Neutrophil (primary cell): ENCODE measurements around the gene ADH5.
A peak's percentile ranks its signal among the peaks of the same experiment; 100 is the strongest.
"Not testable (repeated sequence)": the region's sequence is repeated elsewhere in the genome, so short reads cannot be mapped to it uniquely, and the experiment has no call there.

Experiments
- H3K27ac ChIP-seq: fragments of 200-600 bp; sonication (generic); 2 replicates; pipeline ENCODE4 v1.5.1; 2016; ENCODE audit warnings: mild to moderate bottlenecking, moderate library complexity
- H3K27me3 ChIP-seq: fragments of 200-600 bp; sonication (generic); 2 replicates; pipeline ENCODE4 v1.6.0; 2016; ENCODE audit warnings: mild to moderate bottlenecking
- H3K36me3 ChIP-seq: fragments of 200-600 bp; sonication (generic); 2 replicates; pipeline ENCODE4 v1.5.1; 2017
- H3K4me1 ChIP-seq, 2 experiments: fragments of 200-600 bp in 1 of 2; sonication (generic) in 1 of 2; 1 replicate in 1 of 2; 2 replicates in 1 of 2; pipeline versions ENCODE4 v1.5.1 to v1.6.1; 2013 to 2016; ENCODE audit warnings: low read depth in 1 of 2, low read length in 1 of 2, mild to moderate bottlenecking in 1 of 2, moderate library complexity in 1 of 2; ENCODE audit not compliant: control insufficient read depth in 1 of 2, insufficient read depth in 1 of 2
- H3K4me3 ChIP-seq, 2 experiments: fragments of 200-600 bp in 1 of 2; sonication (generic) in 1 of 2; 1 replicate in 1 of 2; 2 replicates in 1 of 2; pipeline ENCODE4 v1.5.1; 2013 to 2016; ENCODE audit warnings: low read depth in 1 of 2, low read length in 1 of 2, mild to moderate bottlenecking in 1 of 2, moderate library complexity in 1 of 2
- H3K9me3 ChIP-seq: fragments of 200-600 bp; sonication (generic); 2 replicates; pipeline ENCODE4 v1.5.1; 2016
- CTCF ChIP-seq: fragments of 200-600 bp; sonication (generic); IDR thresholded peaks from 2 replicates; pipeline ENCODE4 v1.5.1; 2016; ENCODE audit warnings: antibody characterized with exemption

The ADH5 gene

DNA sequence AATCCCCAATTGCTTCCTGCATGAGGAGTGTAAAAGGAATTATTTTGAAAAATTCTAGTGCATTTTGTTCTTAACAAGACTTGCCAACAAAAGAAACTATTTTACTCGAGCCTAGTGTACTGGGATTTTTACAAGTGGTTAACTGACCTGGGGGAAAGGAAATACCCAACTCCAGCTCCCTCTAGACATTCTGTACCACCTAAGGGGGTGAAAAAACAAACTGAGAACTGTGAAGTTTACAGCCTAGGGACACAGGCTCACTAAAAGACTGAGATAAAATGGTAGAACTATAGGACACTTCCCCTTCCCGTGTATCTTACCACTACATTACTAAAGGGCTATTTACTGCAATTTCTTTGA lies 2.6 kb upstream of the ADH5 start:
- H3K36me3 ChIP-seq: no peaks in the 10 kb centered on the region
- H3K9me3 ChIP-seq: no peaks in the 10 kb centered on the region
- no peak overlapping the region for H3K27ac ChIP-seq
- no peak for TF ChIP-seq CTCF
- no peaks in the 10 kb centered on the region for H3K27me3 ChIP-seq
- peaks cover 25 to 35% of the 10 kb centered on the region in 2 experiments for H3K4me1 ChIP-seq
- no peak overlapping the region for H3K4me3 ChIP-seq

GRCh38 chr4:99090481-99091215 lies 2.1 kb upstream of the ADH5 start:
- Histone ChIP-seq H3K27me3 (no peaks in the 10 kb centered on the region), H3K36me3 (no peaks in the 10 kb centered on the region), H3K9me3 (no peaks in the 10 kb centered on the region), H3K4me1 (peaks cover 25 to 35% of the 10 kb centered on the region in 2 experiments), H3K27ac (no peak overlapping the region), H3K4me3 (no peak overlapping the region)
- TF ChIP-seq CTCF: no peak

DNA sequence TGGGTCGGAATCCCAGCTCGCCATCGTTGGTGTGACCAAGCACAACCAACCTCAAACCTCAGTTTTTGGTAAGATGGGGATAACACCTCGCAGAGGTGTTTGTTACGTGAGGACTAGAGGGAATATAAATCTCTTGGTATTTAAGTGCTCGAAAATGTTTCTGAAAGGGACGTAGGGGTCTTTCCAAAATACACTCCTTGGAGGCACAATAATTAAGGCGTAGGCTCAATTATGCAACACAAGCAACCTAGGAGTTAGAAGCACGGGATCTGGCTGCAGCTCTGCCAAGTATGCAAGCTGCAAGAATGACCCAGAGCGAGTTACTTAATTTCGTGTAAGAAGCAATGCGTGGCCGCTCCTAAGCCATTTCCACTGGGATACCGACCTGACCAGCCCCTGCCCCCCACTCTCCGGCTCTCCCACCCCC lies 552 bp downstream of the ADH5 start:
- Histone ChIP-seq H3K4me1 (peaks cover 25 to 30% of the 10 kb centered on the region in 2 experiments), H3K27ac (peak overlapping the region; percentile 76), H3K36me3 (peaks cover 18% of the 10 kb centered on the region), H3K27me3 (no peaks in the 10 kb centered on the region), H3K9me3 (no peaks in the 10 kb centered on the region), H3K4me3 (peak overlapping the region; percentile 74 to 77)
- TF ChIP-seq CTCF: no peak

DNA sequence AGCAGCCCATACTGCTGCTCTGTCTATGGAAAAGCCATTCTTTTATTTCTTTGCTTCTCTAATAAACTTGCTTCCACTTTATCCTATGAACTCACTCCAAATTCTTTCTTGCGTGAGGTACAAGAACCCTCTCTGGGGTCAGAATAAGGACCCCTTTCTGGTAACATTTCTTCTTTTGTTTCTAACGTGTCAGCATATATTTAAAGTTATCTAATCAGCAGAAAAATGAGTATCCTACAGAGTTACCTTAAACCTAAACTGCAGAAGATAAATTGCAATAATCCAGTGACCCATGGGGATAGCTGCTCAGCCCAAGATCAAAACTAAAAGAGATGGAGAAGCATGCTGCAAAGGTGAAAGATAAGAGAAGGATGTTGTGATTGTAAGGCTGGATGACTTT lies 4.0 kb downstream of the ADH5 start:
- Histone ChIP-seq H3K36me3 (peaks cover 46% of the 10 kb centered on the region), H3K4me3 (no peak overlapping the region), H3K9me3 (no peaks in the 10 kb centered on the region), H3K4me1 (peaks cover 12 to 14% of the 10 kb centered on the region in 2 experiments), H3K27ac (no peak overlapping the region), H3K27me3 (no peaks in the 10 kb centered on the region)
- TF ChIP-seq CTCF: no peak

DNA sequence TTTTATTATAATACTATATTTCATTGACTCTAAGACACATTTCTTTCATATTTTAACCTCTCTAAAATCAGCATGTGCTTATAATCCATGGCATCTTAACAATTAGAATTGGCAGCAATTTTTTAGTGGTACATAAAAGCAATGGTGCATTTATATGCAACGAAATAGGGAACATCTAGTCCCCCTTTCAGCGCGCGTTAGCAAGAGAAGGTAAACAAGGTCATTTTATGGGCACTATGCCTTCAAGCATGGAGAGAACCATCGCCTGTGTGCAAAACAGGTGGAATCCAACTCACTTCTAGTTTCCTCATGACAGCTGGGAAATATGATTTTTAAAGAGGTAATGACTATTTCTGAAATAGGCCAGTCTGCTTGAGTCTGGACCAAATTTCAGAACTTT lies 6.4 kb downstream of the ADH5 start:
- no peak overlapping the region for H3K4me3 ChIP-seq
- no peak overlapping the region for H3K27ac ChIP-seq
- H3K4me1 ChIP-seq: no peaks in the 10 kb centered on the region
- no peak for TF ChIP-seq CTCF
- H3K36me3 ChIP-seq: peaks cover 46% of the 10 kb centered on the region
- no peaks in the 10 kb centered on the region for H3K9me3 ChIP-seq
- H3K27me3 ChIP-seq: no peaks in the 10 kb centered on the region

DNA sequence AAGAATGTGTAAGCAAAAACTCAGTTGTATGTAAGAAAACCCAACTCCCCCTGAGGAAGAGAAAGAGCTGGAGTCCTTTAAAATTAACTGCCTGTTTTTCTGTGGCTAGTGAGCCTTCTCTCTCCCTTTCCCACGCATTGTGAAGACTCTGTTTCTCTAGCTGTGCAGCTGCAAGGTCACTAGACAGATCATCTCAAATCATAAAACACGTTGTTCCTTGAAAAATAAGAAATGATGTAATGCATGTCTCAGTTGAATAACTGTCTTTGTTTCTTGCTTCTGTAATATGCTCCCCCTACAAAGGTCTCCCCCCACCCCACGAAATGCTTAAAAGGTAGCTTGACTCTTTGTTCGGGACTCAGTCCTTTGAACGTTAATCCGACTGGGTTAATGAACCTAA lies 7.7 kb downstream of the ADH5 start:
- H3K27ac ChIP-seq, H3K9me3 ChIP-seq, H3K4me1 ChIP-seq, H3K27me3 ChIP-seq, H3K4me3 ChIP-seq: not testable (repeated sequence)
- H3K36me3 ChIP-seq: peaks cover 52% of the 10 kb centered on the region
